ENCODE measurements around the gene GPR146. TPM values are rescaled to one million over a fixed set of nuclear protein-coding genes. Genes with fewer than 3 reads are reported as not detected.

The GPR146 gene
- total and polyA plus RNA-seq, 2 of the 4 experiments (the other 2 are of a cell fraction), result 2.2 to 3.4 TPM

- peak overlapping the region; percentile 8; the same call in 1 of the 2 replicates for H2AK5ac ChIP-seq (ENCODE audit: low read depth, low read length)
- peak; percentile 61 for ATAC-seq (ENCODE audit: low read depth)
- no peaks in the 10 kb centered on the region for H3K36me3 ChIP-seq (ENCODE audit: control insufficient read depth, insufficient read depth, low read length)
- no peak overlapping the region for H4K91ac ChIP-seq (ENCODE audit: insufficient read depth, low read depth, low read length)
- no peak overlapping the region for H3K4me2 ChIP-seq (ENCODE audit: low read depth, low read length)
- intact Hi-C loops (cut with micrococcal nuclease) (no loop called here), in situ Hi-C loops (cut with MboI; ENCODE audit: low sequenced_read_pairs) (no loop called here), dilution Hi-C loops (cut with HindIII; ENCODE audit: low sequenced_read_pairs, unreplicated experiment) (no loop called here)
- peaks cover 2% of the 10 kb centered on the region; the same call in 1 of the 2 replicates for H3K4me1 ChIP-seq (ENCODE audit: control insufficient read depth, insufficient read depth, low read length)
- no peak overlapping the region for H3K9ac ChIP-seq (ENCODE audit: low read depth, low read length)
- H4K20me1 ChIP-seq (ENCODE audit: insufficient read depth, low read length), result peaks cover 7% of the 10 kb centered on the region; the same call in 1 of the 2 replicates
- no peak overlapping the region for H3K23ac ChIP-seq (ENCODE audit: low read depth, low read length)
- no peak overlapping the region for H2BK15ac ChIP-seq (ENCODE audit: low read depth, low read length)
- ChIA-PET POLR2A (ENCODE audit: unreplicated experiment) (interaction anchor here (0.5 kb wide), 1 partner anchor 1242 kb away, joined by 3 read pairs; no protein-coding TSS in a partner anchor), CTCF (no interaction called here)
- no peak overlapping the region for H3K4ac ChIP-seq (ENCODE audit: low read depth, low read length)
- no peak for DNase-seq
- no peak overlapping the region for H3K14ac ChIP-seq (replicated peaks; ENCODE audit: low read depth, low read length)
- no peak overlapping the region for H3K18ac ChIP-seq (ENCODE audit: low read depth, low read length)
- TF ChIP-seq CHD1 (IDR thresholded peaks at IDR 0.05; ENCODE audit: low read depth, low read length) (no peak), FOS (IDR thresholded peaks at IDR 0.05; ENCODE audit: low read depth, low read length) (no peak), BHLHE40 (IDR thresholded peaks at IDR 0.05; ENCODE audit: low read depth, low read length) (no peak), MAZ (IDR thresholded peaks at IDR 0.05; ENCODE audit: borderline replicate concordance, low read depth, low read length) (no peak), USF2 (IDR thresholded peaks at IDR 0.05; ENCODE audit: low read depth, low read length) (no peak), CTCF (conservative IDR thresholded peaks at IDR 0.05; ENCODE audit: low read depth, low read length) (no peak), NFE2L2 (IDR thresholded peaks at IDR 0.05; ENCODE audit: low read depth, low read length) (no peak)
- no peak overlapping the region for H3K27ac ChIP-seq (ENCODE audit: insufficient read depth, low read length)
- no peak overlapping the region for H4K5ac ChIP-seq (ENCODE audit: low read depth, low read length)
- BruUV-seq (replicated peaks), result no TSS peak
- H2BK20ac ChIP-seq (ENCODE audit: low read depth, low read length), result no peak overlapping the region
- H4K8ac ChIP-seq (ENCODE audit: low read depth in 2 of 2, low read length in 2 of 2), result no peak overlapping the region
- no peaks in the 10 kb centered on the region for H3K9me3 ChIP-seq (ENCODE audit: control insufficient read depth, insufficient read depth, low read length)
- H2BK5ac ChIP-seq (ENCODE audit: low read depth, low read length, poor library complexity, severe bottlenecking), result no peak overlapping the region
- 71% methylated on average over 9 of the region's 13 CpGs; no CpG with 5 or more reads in 1 of the 2 experiments for WGBS, 2 experiments (ENCODE audit: extremely low coverage in 2 of 2, insufficient read length in 1 of 2)
- H3K4me3 ChIP-seq (ENCODE audit: insufficient read depth, low read depth, low read length), result no peak overlapping the region
- H2BK120ac ChIP-seq (ENCODE audit: low read depth, low read length), result no peak overlapping the region
- H3K79me1 ChIP-seq (ENCODE audit: low read depth in 1 of 2, low read length in 2 of 2), result peaks cover 8 to 22% of the 10 kb centered on the region in 2 experiments; a peak in 2 of 4 replicates
- no peak overlapping the region for H3K56ac ChIP-seq (ENCODE audit: extremely low read depth, insufficient read depth, low read length)
- H2AK9ac ChIP-seq (replicated peaks; ENCODE audit: low read depth, low read length, poor library complexity), result no peak overlapping the region
- H2AFZ ChIP-seq (replicated peaks; ENCODE audit: low read length, poor library complexity), result no peak overlapping the region
- H3K9me1 ChIP-seq (ENCODE audit: insufficient read depth, low read length), result no peaks in the 10 kb centered on the region; the same call in 1 of the 2 replicates
- H3K27me3 ChIP-seq (ENCODE audit: control insufficient read depth, insufficient read depth, low read length), result no peaks in the 10 kb centered on the region
Measured at GRCh38 chr7:1104516-1105179, 60.3 kb downstream of the GPR146 start.
